Cardiac fibroblast (primary cell): ENCODE measurements around the gene OXCT1.

ENCODE experiments used
- DNase-seq, 2 donors: peaks; one replicate each; pipeline versions ENCODE4 v3.0.0 to v3.0.0-alpha.2; 2010; ENCODE audit warnings: low read depth in 2 of 2
- H3K4me3 ChIP-seq, 2 donors: replicated peaks in 1 of 2; 1 replicate in 1 of 2; 2 replicates in 1 of 2; pipeline ENCODE4 v1.5.1; 2011; ENCODE audit warnings: low read depth in 2 of 2, low read length in 2 of 2, mild to moderate bottlenecking in 2 of 2, moderate library complexity in 1 of 2
- CTCF ChIP-seq: IDR thresholded peaks from one replicate; pipeline ENCODE4 v1.5.1; 2011; ENCODE audit warnings: low read depth, mild to moderate bottlenecking, low read length, inconsistent platforms

OXCT1 gene

GRCh38 chr5:41790038-41790776 lies 80.0 kb downstream of the OXCT1 start:
- H3K4me3 ChIP-seq = no peak overlapping the region
- no peak for TF ChIP-seq CTCF
- no peak for DNase-seq

GRCh38 chr5:41789434-41789833 lies 80.8 kb downstream of the OXCT1 start:
- H3K4me3 ChIP-seq = no peak overlapping the region
- TF ChIP-seq CTCF = no peak
- DNase-seq = no peak

GRCh38 chr5:41788941-41789368 lies 81.3 kb downstream of the OXCT1 start:
- H3K4me3 ChIP-seq = no peak overlapping the region
- DNase-seq = peak; percentile 87 to 89

GRCh38 chr5:41787265-41787664 lies 83.0 kb downstream of the OXCT1 start:
- TF ChIP-seq CTCF = no peak
- peak in 1 of 2 donors; percentile 33 for DNase-seq
- H3K4me3 ChIP-seq = no peak overlapping the region

More at GRCh38 chr5:41788941-41789368, 81.3 kb downstream of the OXCT1 start:
- no peak for TF ChIP-seq CTCF

GRCh38 chr5:41785061-41785460 lies 85.2 kb downstream of the OXCT1 start:
- TF ChIP-seq CTCF = no peak

GRCh38 chr5:41778410-41778809 lies 91.8 kb downstream of the OXCT1 start:
- no peak for TF ChIP-seq CTCF
- H3K4me3 ChIP-seq = no peak overlapping the region
- DNase-seq = no peak

More at GRCh38 chr5:41785061-41785460, 85.2 kb downstream of the OXCT1 start:
- DNase-seq = no peak
- H3K4me3 ChIP-seq = no peak overlapping the region
